Lower leg skin (tissue), 4 donors: ENCODE data around the gene CLMN. TPM values are rescaled to one million over a fixed set of nuclear protein-coding genes. Genes with fewer than 3 reads are reported as not detected.

ENCODE experiments used
- DNase-seq, 2 donors: peaks; one replicate each; pipeline ENCODE4 v3.0.0-alpha.2; 2019; ENCODE audit warnings: low spot score in 2 of 2
- H3K4me3 ChIP-seq: fragments of 200-600 bp; sonication (generic); 2 replicates; pipeline ENCODE4 v1.5.1; 2017; ENCODE audit warnings: mild to moderate bottlenecking, low read depth; ENCODE audit not compliant: poor library complexity, severe bottlenecking
- CTCF ChIP-seq, 3 donors: fragments of 450-650 bp; IDR thresholded peaks; one replicate each; pipeline ENCODE4 v1.5.1; 2016; ENCODE audit warnings: antibody characterized with exemption in 3 of 3, mild to moderate bottlenecking in 3 of 3, moderate library complexity in 2 of 3
- POLR2A ChIP-seq, 2 donors: fragments of 450-650 bp; IDR thresholded peaks; one replicate each; pipeline ENCODE4 v1.6.1; 2016 to 2017; ENCODE audit warnings: antibody characterized with exemption in 2 of 2, mild to moderate bottlenecking in 1 of 2, moderate library complexity in 1 of 2
- WGBS, 2 donors: methylation state at CpG; one replicate each; pipeline ENCODE4 v1.1.5; 2018; 5-methylcytosine and 5-hydroxymethylcytosine counted together
- intact Hi-C: fragments of 100-400 bp; cut with DNase I; formaldehyde crosslinking; loops from one replicate; pipeline ENCODE4 v1.15.0; 2023; ENCODE audit warnings: low total_unique reads
- total RNA-seq, 4 donors: library from RNA; depleted of rRNA; stranded (reverse); fragments of >200 nt; gene quantifications; one replicate each; pipeline ENCODE4 v1.1.0, GENCODE V29; 2016

The CLMN gene
- total RNA-seq, 4 donors from 2014 or later, result 5.6 to 7.6 (median 7.2) TPM

- intact Hi-C loops, result no loop called here
- WGBS, 2 donors, result 71 to 72% methylated on average over 17 of the region's 17 CpGs
- TF ChIP-seq CTCF (IDR thresholded peaks at IDR 0.05) (no peak), POLR2A (IDR thresholded peaks at IDR 0.05) (no peak)
- no peak for DNase-seq
- H3K4me3 ChIP-seq, result no peak overlapping the region
Measured at GRCh38 chr14:95237121-95237957, 82.4 kb downstream of the CLMN start.

- 66 to 68% methylated on average over 11 to 12 of the region's 12 CpGs for WGBS, 2 donors
- no peak overlapping the region for H3K4me3 ChIP-seq
- intact Hi-C loops, result no loop called here
- DNase-seq, result no peak
- TF ChIP-seq CTCF (IDR thresholded peaks at IDR 0.05) (no peak), POLR2A (IDR thresholded peaks at IDR 0.05) (no peak)
Measured at GRCh38 chr14:95236221-95236620, 83.5 kb downstream of the CLMN start.

GRCh38 chr14:95235767-95236166, 83.9 kb downstream of the CLMN start:
- no peak overlapping the region for H3K4me3 ChIP-seq
- DNase-seq, result no peak
- intact Hi-C loops, result no loop called here
- WGBS, 2 donors, result 88 to 93% methylated on average over 14 of the region's 14 CpGs
- no peak for TF ChIP-seq CTCF (IDR thresholded peaks at IDR 0.05)
- no peak for TF ChIP-seq POLR2A (IDR thresholded peaks at IDR 0.05)

- no peak for TF ChIP-seq POLR2A (IDR thresholded peaks at IDR 0.05)
- TF ChIP-seq CTCF (IDR thresholded peaks at IDR 0.05), result no peak
- 83 to 88% methylated on average over 4 of the region's 4 CpGs for WGBS, 2 donors
- intact Hi-C loops, result no loop called here
- no peak overlapping the region for H3K4me3 ChIP-seq
- no peak for DNase-seq
Measured at GRCh38 chr14:95235351-95235750, 84.4 kb downstream of the CLMN start.

GRCh38 chr14:95234426-95234825, 85.3 kb downstream of the CLMN start:
- TF ChIP-seq CTCF (IDR thresholded peaks at IDR 0.05) (no peak), POLR2A (IDR thresholded peaks at IDR 0.05) (no peak)
- 38 to 52% methylated on average over 8 of the region's 8 CpGs for WGBS, 2 donors
- DNase-seq, result no peak
- H3K4me3 ChIP-seq, result no peak overlapping the region
- intact Hi-C loops, result no loop called here
